ENCODE data around the gene STEAP2. TPM values are rescaled to one million over a fixed set of nuclear protein-coding genes. Genes with fewer than 3 reads are reported as not detected.

STEAP2 gene
- total RNA-seq, 4 donors from 2014 or later, result 2.9 to 13.2 (median 3.9) TPM

- Histone ChIP-seq H3K27me3 (no peaks in the 10 kb centered on the region), H3K9me3 (no peaks in the 10 kb centered on the region), H3K27ac (no peak overlapping the region), H3K4me3 (no peak overlapping the region), H3K36me3 (no peaks in the 10 kb centered on the region), H3K4me1 (no peaks in the 10 kb centered on the region)
- TF ChIP-seq POLR2AphosphoS5 (IDR thresholded peaks at IDR 0.05) (no peak), POLR2A (IDR thresholded peaks at IDR 0.05) (no peak), EP300 (IDR thresholded peaks at IDR 0.05) (no peak), CTCF (IDR thresholded peaks at IDR 0.05) (no peak)
- 100% methylated on average over 1 of the region's 1 CpG for WGBS
- DNase-seq (ENCODE audit: low spot score in 2 of 2), result no peak
Observed at GRCh38 chr7:90169891-90170290, 41.6 kb upstream of the STEAP2 start.

DNA sequence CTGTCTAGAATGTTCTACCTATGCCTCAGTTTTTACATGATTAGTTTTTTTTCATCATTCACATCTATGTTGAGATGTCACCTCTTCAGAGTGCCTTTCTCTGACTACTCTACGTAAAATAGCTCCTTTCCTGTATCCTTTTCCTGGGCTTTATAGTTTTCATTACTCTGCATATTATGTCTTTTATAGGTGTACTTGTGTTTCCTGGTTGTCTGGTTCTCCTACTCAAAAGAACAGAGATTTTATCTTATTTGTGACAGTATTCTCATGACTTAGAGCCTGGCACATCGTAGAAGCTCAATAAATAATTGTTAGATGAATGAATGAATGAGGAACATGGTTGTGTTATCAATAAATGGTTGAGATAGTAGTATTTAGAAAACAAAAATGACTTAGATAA lies 39.4 kb upstream of the STEAP2 start:
- Histone ChIP-seq H3K27ac (no peak overlapping the region), H3K4me1 (no peaks in the 10 kb centered on the region), H3K4me3 (no peak overlapping the region), H3K27me3 (no peaks in the 10 kb centered on the region), H3K36me3 (no peaks in the 10 kb centered on the region), H3K9me3 (no peaks in the 10 kb centered on the region)
- TF ChIP-seq POLR2A (IDR thresholded peaks at IDR 0.05) (no peak), POLR2AphosphoS5 (IDR thresholded peaks at IDR 0.05) (no peak)
- DNase-seq (ENCODE audit: low spot score in 2 of 2), result no peak
- WGBS, result 77% methylated on average over 2 of the region's 2 CpGs

GRCh38 chr7:90172624-90173023 lies 38.9 kb upstream of the STEAP2 start:
- H3K36me3 ChIP-seq, result no peaks in the 10 kb centered on the region
- TF ChIP-seq EP300 (IDR thresholded peaks at IDR 0.05) (no peak), CTCF (IDR thresholded peaks at IDR 0.05) (no peak), POLR2AphosphoS5 (IDR thresholded peaks at IDR 0.05) (no peak), POLR2A (IDR thresholded peaks at IDR 0.05) (no peak)
- H3K4me3 ChIP-seq, result no peak overlapping the region
- H3K27me3 ChIP-seq, result no peaks in the 10 kb centered on the region
- 91% methylated on average over 6 of the region's 6 CpGs for WGBS
- DNase-seq (ENCODE audit: low spot score in 2 of 2), result no peak
- H3K9me3 ChIP-seq, result no peaks in the 10 kb centered on the region
- no peaks in the 10 kb centered on the region for H3K4me1 ChIP-seq
- H3K27ac ChIP-seq, result no peak overlapping the region

DNA sequence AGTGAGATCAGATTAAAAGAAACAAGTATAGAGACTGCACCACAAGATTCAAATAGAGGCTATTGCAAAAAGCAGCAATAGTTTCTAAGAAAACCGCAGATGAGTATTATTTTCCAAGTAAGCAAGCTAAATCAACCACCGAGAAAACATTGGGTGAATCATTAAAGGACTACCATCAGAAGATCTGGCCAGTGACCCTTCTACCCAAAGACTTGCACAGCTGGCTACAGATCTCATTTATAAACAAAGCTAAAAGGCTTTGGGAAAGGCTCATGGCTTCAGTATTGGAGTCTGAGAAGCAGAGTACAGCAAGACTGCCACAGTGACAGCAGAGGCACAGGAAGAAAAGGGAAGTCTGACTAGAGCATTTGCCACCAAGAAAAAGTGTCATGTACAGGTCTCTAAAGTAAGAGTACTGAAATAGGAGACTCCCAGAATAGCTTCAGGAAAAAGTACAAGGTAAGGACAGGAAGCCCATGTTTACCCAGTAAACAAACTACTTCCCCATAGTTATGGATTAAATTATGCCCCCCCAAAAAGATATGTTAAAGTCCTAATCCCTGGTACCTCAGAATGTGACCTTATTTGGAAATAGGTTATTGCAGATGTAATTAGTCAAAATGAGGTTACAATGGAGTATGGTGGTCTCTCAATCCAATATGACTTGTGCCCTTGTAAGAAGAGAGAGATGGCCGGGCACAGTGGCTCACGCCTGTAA lies 38.3 kb upstream of the STEAP2 start:
- Histone ChIP-seq H3K27ac (no peak overlapping the region), H3K4me1 (no peaks in the 10 kb centered on the region), H3K4me3 (no peak overlapping the region), H3K36me3 (no peaks in the 10 kb centered on the region), H3K9me3 (no peaks in the 10 kb centered on the region), H3K27me3 (no peaks in the 10 kb centered on the region)
- TF ChIP-seq POLR2AphosphoS5 (IDR thresholded peaks at IDR 0.05) (no peak), POLR2A (IDR thresholded peaks at IDR 0.05) (no peak), EP300 (IDR thresholded peaks at IDR 0.05) (no peak), CTCF (IDR thresholded peaks at IDR 0.05) (no peak)
- 85% methylated on average over 4 of the region's 4 CpGs for WGBS
- no peak for DNase-seq (ENCODE audit: low spot score in 2 of 2)

- no peaks in the 10 kb centered on the region for H3K4me1 ChIP-seq
- no peaks in the 10 kb centered on the region for H3K36me3 ChIP-seq
- H3K27me3 ChIP-seq, result no peaks in the 10 kb centered on the region
- DNase-seq (ENCODE audit: low spot score in 2 of 2), result no peak
- TF ChIP-seq EP300 (IDR thresholded peaks at IDR 0.05), result no peak
- TF ChIP-seq POLR2AphosphoS5 (IDR thresholded peaks at IDR 0.05), result no peak
- no peak for TF ChIP-seq CTCF (IDR thresholded peaks at IDR 0.05)
- no peak for TF ChIP-seq POLR2A (IDR thresholded peaks at IDR 0.05)
- 62% methylated on average over 4 of the region's 4 CpGs for WGBS
- no peak overlapping the region for H3K27ac ChIP-seq
- H3K9me3 ChIP-seq, result no peaks in the 10 kb centered on the region
- H3K4me3 ChIP-seq, result no peak overlapping the region
Observed at GRCh38 chr7:90175667-90176066, 35.9 kb upstream of the STEAP2 start.

DNA sequence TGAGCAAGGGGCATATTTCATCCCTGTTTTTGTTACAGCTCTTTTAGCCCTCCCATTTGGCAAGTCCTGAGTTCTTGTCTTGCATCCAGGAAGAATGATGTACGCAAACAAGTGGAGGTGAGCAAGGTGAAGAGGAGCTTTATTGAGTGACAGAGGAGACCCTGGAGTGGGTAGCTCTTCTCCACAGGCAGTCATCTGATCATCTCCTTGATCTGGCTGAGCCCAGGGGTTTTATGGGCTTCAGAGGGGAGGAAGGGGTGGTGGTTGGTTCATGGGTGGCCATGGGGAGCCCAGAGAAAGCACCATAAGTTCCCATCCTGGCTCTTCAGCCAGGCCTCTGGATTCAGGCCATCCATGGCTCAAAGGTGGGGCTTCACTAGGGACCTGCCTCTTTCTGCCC lies 35.3 kb upstream of the STEAP2 start:
- Histone ChIP-seq H3K36me3 (no peaks in the 10 kb centered on the region), H3K27ac (no peak overlapping the region), H3K27me3 (no peaks in the 10 kb centered on the region), H3K4me3 (no peak overlapping the region), H3K4me1 (no peaks in the 10 kb centered on the region), H3K9me3 (no peaks in the 10 kb centered on the region)
- DNase-seq (ENCODE audit: low spot score in 2 of 2), result no peak
- 95% methylated on average over 1 of the region's 1 CpG for WGBS
- TF ChIP-seq EP300 (IDR thresholded peaks at IDR 0.05), result no peak

Data from suprapubic skin (tissue), 4 donors.